Trophoblast cell (in vitro differentiated cells and primary cell): ENCODE measurements around the gene TREML2.

Experiments
- DNase-seq, 2 donors: peaks; one replicate each; pipeline ENCODE4 v3.0.0-alpha.2; 2016
- H2AFZ ChIP-seq: 2 replicates; pipeline ENCODE4 v1.6.1; 2013; ENCODE audit warnings: low read length, moderate library complexity, mild to moderate bottlenecking; ENCODE audit not compliant: insufficient read depth, poor library complexity
- H2AK5ac ChIP-seq: 2 replicates; pipeline ENCODE4 v1.6.1; 2013; ENCODE audit warnings: mild to moderate bottlenecking, low read length
- H2BK120ac ChIP-seq: 2 replicates; pipeline ENCODE4 v1.6.1; 2013; ENCODE audit warnings: low read length, mild to moderate bottlenecking, moderate library complexity; ENCODE audit not compliant: insufficient read depth, poor library complexity
- H2BK12ac ChIP-seq: 2 replicates; pipeline ENCODE4 v1.6.1; 2013; ENCODE audit warnings: mild to moderate bottlenecking, low read length, moderate library complexity
- H2BK5ac ChIP-seq: 2 replicates; pipeline ENCODE4 v1.6.1; 2013; ENCODE audit warnings: low read length, low read depth, moderate library complexity, mild to moderate bottlenecking; ENCODE audit not compliant: poor library complexity
- H3K14ac ChIP-seq: 2 replicates; pipeline ENCODE4 v1.6.1; 2013; ENCODE audit warnings: mild to moderate bottlenecking, low read length
- H3K18ac ChIP-seq: 2 replicates; pipeline ENCODE4 v1.6.1; 2013; ENCODE audit warnings: mild to moderate bottlenecking, low read length
- H3K23ac ChIP-seq: 2 replicates; pipeline ENCODE4 v1.6.1; 2013; ENCODE audit warnings: low read length
- H3K27ac ChIP-seq: 2 replicates; pipeline ENCODE4 v1.5.1; 2013; ENCODE audit warnings: low read depth, mild to moderate bottlenecking, inconsistent platforms, low read length, moderate library complexity
- H3K27me3 ChIP-seq: 2 replicates; pipeline ENCODE4 v1.6.1; 2013; ENCODE audit warnings: inconsistent platforms, mild to moderate bottlenecking, low read length, moderate library complexity; ENCODE audit not compliant: insufficient read depth
- H3K36me3 ChIP-seq, 2 experiments: 1 replicate in 1 of 2; 2 replicates in 1 of 2; pipeline ENCODE4 v1.6.1; 2013; ENCODE audit warnings: low read length in 2 of 2, mild to moderate bottlenecking in 2 of 2, moderate library complexity in 1 of 2; ENCODE audit not compliant: insufficient read depth in 2 of 2, control insufficient read depth in 1 of 2
- H3K4ac ChIP-seq: 2 replicates; pipeline ENCODE4 v1.6.1; 2013; ENCODE audit warnings: low read depth, mild to moderate bottlenecking, low read length, moderate library complexity
- H3K4me1 ChIP-seq, 2 experiments: 1 replicate in 1 of 2; 2 replicates in 1 of 2; pipeline ENCODE4 v1.6.1; 2013; ENCODE audit warnings: low read length in 2 of 2, mild to moderate bottlenecking in 2 of 2, moderate library complexity in 1 of 2; ENCODE audit not compliant: insufficient read depth in 2 of 2, control insufficient read depth in 1 of 2
- H3K4me2 ChIP-seq: 2 replicates; pipeline ENCODE4 v1.6.1; 2013; ENCODE audit warnings: inconsistent platforms, mild to moderate bottlenecking, low read length, moderate library complexity
- H3K4me3 ChIP-seq: 2 replicates; pipeline ENCODE4 v1.5.1; 2013; ENCODE audit warnings: mild to moderate bottlenecking, low read depth, low read length, inconsistent platforms
- H3K79me1 ChIP-seq: one replicate; pipeline ENCODE4 v1.6.1; 2013; ENCODE audit warnings: low read length
- H3K79me2 ChIP-seq: 2 replicates; pipeline ENCODE4 v1.6.1; 2013; ENCODE audit warnings: low read length, mild to moderate bottlenecking; ENCODE audit not compliant: control insufficient read depth, insufficient read depth, poor library complexity
- H3K9ac ChIP-seq: 2 replicates; pipeline ENCODE4 v1.6.1; 2013; ENCODE audit warnings: mild to moderate bottlenecking, low read length
- H3K9me3 ChIP-seq: 2 replicates; pipeline ENCODE4 v1.6.1; 2013; ENCODE audit warnings: low read depth, mild to moderate bottlenecking, control low read depth, inconsistent platforms, low read length; ENCODE audit not compliant: insufficient read depth
- H4K12ac ChIP-seq: 2 replicates; pipeline ENCODE4 v1.6.1; 2013; ENCODE audit warnings: low read depth, mild to moderate bottlenecking, low read length, moderate library complexity
- H4K8ac ChIP-seq: 2 replicates; pipeline ENCODE4 v1.6.1; 2013; ENCODE audit warnings: low read depth, mild to moderate bottlenecking, low read length, moderate library complexity
- H4K91ac ChIP-seq: one replicate; pipeline ENCODE4 v1.6.1; 2013; ENCODE audit warnings: low read depth, mild to moderate bottlenecking, low read length, moderate library complexity
- WGBS: extraction: QIAGEN DNeasy Blood & Tissue Kit; methylation state at CpG from one replicate; pipeline ENCODE4 v1.1.7; 2013; ENCODE audit warnings: missing lambda C conversion rate; ENCODE audit not compliant: insufficient read length, insufficient coverage; ENCODE audit errors: extremely low coverage; 5-methylcytosine and 5-hydroxymethylcytosine counted together

Gene TREML2

GRCh38 chr6:41216616-41217015, 15.7 kb upstream of the TREML2 start:
- Histone ChIP-seq H2BK120ac (no peak overlapping the region), H3K9ac (no peak overlapping the region), H3K27me3 (no peaks in the 10 kb centered on the region), H3K79me2 (no peaks in the 10 kb centered on the region), H4K91ac (no peak overlapping the region), H3K23ac (no peak overlapping the region), H3K4ac (no peak overlapping the region), H3K9me3 (peaks cover 14% of the 10 kb centered on the region), H4K12ac (no peak overlapping the region), H3K18ac (no peak overlapping the region), H4K8ac (no peak overlapping the region), H2BK5ac (no peak overlapping the region), H3K79me1 (no peaks in the 10 kb centered on the region), H3K14ac (no peak overlapping the region), H3K4me1 (no peaks in the 10 kb centered on the region), H3K27ac (no peak overlapping the region), H3K36me3 (no peaks in the 10 kb centered on the region), H3K4me2 (no peak overlapping the region), H2AFZ (no peak overlapping the region), H2BK12ac (no peak overlapping the region), H2AK5ac (no peak overlapping the region), H3K4me3 (no peak overlapping the region)
- WGBS: no CpG with 5 or more reads among the region's 5 CpGs
- DNase-seq: no peak

DNA sequence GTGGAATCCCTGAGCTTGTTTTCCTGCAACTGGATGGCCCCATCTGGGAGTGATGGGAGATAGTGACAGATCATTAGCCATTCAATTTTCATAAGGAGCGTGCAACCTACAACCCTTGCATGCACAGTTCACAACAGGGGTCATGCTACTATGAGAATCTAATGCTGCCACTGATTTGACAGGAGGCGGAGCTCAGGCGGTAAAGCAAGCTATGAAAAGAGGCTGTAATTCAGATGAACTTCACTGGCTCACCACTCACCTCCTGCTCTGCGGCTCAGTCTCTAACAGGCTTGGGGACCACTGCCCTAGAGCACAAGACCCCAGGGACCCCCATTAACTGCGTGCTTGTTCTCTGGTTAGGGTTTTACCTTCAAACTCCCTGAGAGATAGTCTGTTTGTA, 14.8 kb upstream of the TREML2 start:
- Histone ChIP-seq H4K12ac (no peak overlapping the region), H3K36me3 (no peaks in the 10 kb centered on the region), H4K8ac (no peak overlapping the region), H2BK5ac (no peak overlapping the region), H3K4me3 (no peak overlapping the region), H3K14ac (no peak overlapping the region), H3K23ac (no peak overlapping the region), H3K27ac (no peak overlapping the region), H2BK12ac (no peak overlapping the region), H2BK120ac (no peak overlapping the region), H2AFZ (no peak overlapping the region), H3K4me1 (no peaks in the 10 kb centered on the region), H3K79me1 (no peaks in the 10 kb centered on the region), H3K79me2 (no peaks in the 10 kb centered on the region), H3K4me2 (no peak overlapping the region), H4K91ac (no peak overlapping the region), H2AK5ac (no peak overlapping the region), H3K9ac (no peak overlapping the region), H3K4ac (no peak overlapping the region), H3K18ac (no peak overlapping the region), H3K27me3 (no peaks in the 10 kb centered on the region), H3K9me3 (peaks cover 14% of the 10 kb centered on the region)
- no peak for DNase-seq
- WGBS: no CpG with 5 or more reads among the region's 5 CpGs

DNA sequence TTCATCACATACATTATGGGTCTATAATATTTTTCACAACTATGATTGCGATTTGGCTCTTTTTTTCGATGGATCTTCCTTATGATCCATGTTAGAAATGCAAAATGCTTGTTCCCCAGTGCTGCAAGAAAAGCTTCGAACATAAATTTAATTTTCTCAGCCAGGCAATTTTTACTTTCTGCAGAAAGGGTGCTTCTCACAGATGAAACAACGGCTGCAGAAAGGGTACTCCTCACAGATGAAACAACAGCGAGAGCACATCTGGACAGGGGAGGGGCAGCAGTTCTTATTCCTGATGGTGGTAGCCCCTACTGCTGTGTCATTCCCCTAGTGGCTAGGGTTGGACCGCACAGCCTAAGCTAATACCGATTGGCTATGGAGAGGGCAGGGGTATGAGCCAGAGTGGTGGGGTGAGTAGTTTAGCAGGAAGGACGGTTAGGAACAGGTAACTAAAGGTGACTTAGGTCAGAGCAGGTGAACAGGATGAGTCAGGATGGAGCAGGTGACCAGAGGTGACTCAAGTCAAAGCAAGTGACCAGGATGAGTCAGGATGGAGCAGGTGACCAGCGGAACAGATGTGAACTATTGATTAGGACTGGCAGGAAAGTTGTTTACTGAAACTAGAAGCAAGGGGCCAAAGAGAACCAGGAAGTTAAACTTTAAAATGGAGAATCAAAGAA, 13.8 kb upstream of the TREML2 start:
- Histone ChIP-seq H3K4me3 (no peak overlapping the region), H3K79me1 (no peaks in the 10 kb centered on the region), H2BK120ac (no peak overlapping the region), H3K4me1 (no peaks in the 10 kb centered on the region), H3K4ac (no peak overlapping the region), H4K12ac (no peak overlapping the region), H2BK5ac (no peak overlapping the region), H3K79me2 (no peaks in the 10 kb centered on the region), H3K9ac (no peak overlapping the region), H3K14ac (no peak overlapping the region), H3K27me3 (no peaks in the 10 kb centered on the region), H3K23ac (no peak overlapping the region), H3K27ac (no peak overlapping the region), H3K4me2 (no peak overlapping the region), H2BK12ac (no peak overlapping the region), H3K36me3 (no peaks in the 10 kb centered on the region), H2AFZ (no peak overlapping the region), H4K91ac (no peak overlapping the region), H3K9me3 (peaks cover 14% of the 10 kb centered on the region), H4K8ac (no peak overlapping the region), H2AK5ac (no peak overlapping the region), H3K18ac (no peak overlapping the region)
- no CpG with 5 or more reads among the region's 9 CpGs for WGBS
- peak; percentile 74 to 84 for DNase-seq

- Histone ChIP-seq H3K4me1 (no peaks in the 10 kb centered on the region), H3K9me3 (peaks cover 4% of the 10 kb centered on the region), H2BK5ac (no peak overlapping the region), H4K8ac (no peak overlapping the region), H3K36me3 (no peaks in the 10 kb centered on the region), H2BK120ac (no peak overlapping the region), H4K91ac (no peak overlapping the region), H3K4me2 (no peak overlapping the region), H3K14ac (no peak overlapping the region), H4K12ac (no peak overlapping the region), H3K27ac (no peak overlapping the region), H2AK5ac (no peak overlapping the region), H2BK12ac (no peak overlapping the region), H3K79me1 (no peaks in the 10 kb centered on the region), H3K4ac (no peak overlapping the region), H3K18ac (no peak overlapping the region), H3K79me2 (no peaks in the 10 kb centered on the region), H3K4me3 (no peak overlapping the region), H2AFZ (no peak overlapping the region), H3K27me3 (no peaks in the 10 kb centered on the region), H3K9ac (no peak overlapping the region), H3K23ac (no peak overlapping the region)
- no peak for DNase-seq
- no CpG with 5 or more reads among the region's 5 CpGs for WGBS
Measured at GRCh38 chr6:41209547-41210320, 8.8 kb upstream of the TREML2 start.
